MM.1S (cell line): ENCODE measurements around the gene GAB2.

Experiments
- DNase-seq: peaks from one replicate; pipeline ENCODE4 v3.0.0-alpha.2; 2015
- H2AFZ ChIP-seq: fragments of 300-600 bp; sonication (generic); 2 replicates; pipeline ENCODE4 v1.6.0; 2016; ENCODE audit warnings: antibody characterized with exemption, low read length
- H3F3A ChIP-seq: fragments of 300-600 bp; sonication (generic); 2 replicates; pipeline ENCODE4 v1.6.1; 2016; ENCODE audit warnings: mild to moderate bottlenecking, antibody characterized with exemption, low read length, moderate library complexity, mixed read lengths; ENCODE audit not compliant: insufficient read depth
- H3K27ac ChIP-seq: fragments of 300-600 bp; sonication (generic); 2 replicates; pipeline ENCODE4 v1.5.1; 2016; ENCODE audit warnings: mild to moderate bottlenecking, low read length
- H3K27me3 ChIP-seq: fragments of 300-600 bp; sonication (generic); replicated peaks from 2 replicates; pipeline ENCODE4 v1.6.0; 2016; ENCODE audit warnings: low read length; ENCODE audit not compliant: insufficient read depth
- H3K36me3 ChIP-seq: fragments of 300-600 bp; sonication (generic); replicated peaks from 2 replicates; pipeline ENCODE4 v1.6.1; 2016; ENCODE audit warnings: mild to moderate bottlenecking, low read length, mixed read lengths; ENCODE audit not compliant: insufficient read depth
- H3K4me1 ChIP-seq: fragments of 300-600 bp; sonication (generic); 2 replicates; pipeline ENCODE4 v1.6.1; 2016; ENCODE audit warnings: low read length, mixed read lengths
- H3K4me2 ChIP-seq: fragments of 300-600 bp; sonication (generic); 2 replicates; pipeline ENCODE4 v1.6.0; 2016; ENCODE audit warnings: low read depth, low read length
- H3K4me3 ChIP-seq: fragments of 300-600 bp; sonication (generic); 2 replicates; pipeline ENCODE4 v1.5.1; 2016; ENCODE audit warnings: low read length, mixed read lengths
- H3K79me2 ChIP-seq: fragments of 300-600 bp; sonication (generic); 2 replicates; pipeline ENCODE4 v1.6.1; 2016; ENCODE audit warnings: mixed run types, low read length, mixed read lengths
- H3K9ac ChIP-seq: fragments of 300-600 bp; sonication (generic); 2 replicates; pipeline ENCODE4 v1.6.1; 2016; ENCODE audit warnings: low read length, mixed read lengths
- H3K9me2 ChIP-seq: fragments of 300-600 bp; sonication (generic); replicated peaks from 2 replicates; pipeline ENCODE4 v1.6.1; 2016; ENCODE audit warnings: mild to moderate bottlenecking, low read length, mixed read lengths; ENCODE audit not compliant: insufficient read depth
- H3K9me3 ChIP-seq: fragments of 300-600 bp; sonication (generic); replicated peaks from 2 replicates; pipeline ENCODE4 v1.6.1; 2016; ENCODE audit warnings: mild to moderate bottlenecking, low read length, mixed read lengths; ENCODE audit not compliant: insufficient read depth
- H4K20me1 ChIP-seq: fragments of 300-600 bp; sonication (generic); 2 replicates; pipeline ENCODE4 v1.6.1; 2016; ENCODE audit warnings: mild to moderate bottlenecking, low read length, moderate library complexity, mixed read lengths; ENCODE audit not compliant: insufficient read depth
- EZH2 ChIP-seq: fragments of 300-600 bp; sonication (generic); optimal IDR thresholded peaks from 2 replicates; pipeline ENCODE3; 2017; ENCODE audit warnings: low read depth, mild to moderate bottlenecking, antibody characterized with exemption, low read length, mixed read lengths
- EZH2phosphoT487 ChIP-seq: fragments of 300-600 bp; sonication (generic); IDR thresholded peaks from 2 replicates; pipeline ENCODE4 v1.6.1; 2018; ENCODE audit warnings: antibody characterized with exemption, low read length
- TF ChIP-seq, protein P1 (sequence below): fragments of 300-600 bp; sonication (generic); IDR thresholded peaks from 2 replicates; pipeline ENCODE4 v1.5.1; 2016; ENCODE audit warnings: antibody characterized with exemption, low read length, mixed read lengths

GAB2 gene

GRCh38 chr11:78332174-78332866 lies 85.3 kb downstream of the GAB2 start:
- H3K9me2 ChIP-seq: no peaks in the 10 kb centered on the region
- no peaks in the 10 kb centered on the region for H3K9me3 ChIP-seq
- no peaks in the 10 kb centered on the region for H4K20me1 ChIP-seq
- H3K36me3 ChIP-seq: no peaks in the 10 kb centered on the region
- H3K4me3 ChIP-seq: no peak overlapping the region
- H3K9ac ChIP-seq: no peak overlapping the region
- TF ChIP-seq EZH2: no peak
- TF ChIP-seq, protein P1, sequence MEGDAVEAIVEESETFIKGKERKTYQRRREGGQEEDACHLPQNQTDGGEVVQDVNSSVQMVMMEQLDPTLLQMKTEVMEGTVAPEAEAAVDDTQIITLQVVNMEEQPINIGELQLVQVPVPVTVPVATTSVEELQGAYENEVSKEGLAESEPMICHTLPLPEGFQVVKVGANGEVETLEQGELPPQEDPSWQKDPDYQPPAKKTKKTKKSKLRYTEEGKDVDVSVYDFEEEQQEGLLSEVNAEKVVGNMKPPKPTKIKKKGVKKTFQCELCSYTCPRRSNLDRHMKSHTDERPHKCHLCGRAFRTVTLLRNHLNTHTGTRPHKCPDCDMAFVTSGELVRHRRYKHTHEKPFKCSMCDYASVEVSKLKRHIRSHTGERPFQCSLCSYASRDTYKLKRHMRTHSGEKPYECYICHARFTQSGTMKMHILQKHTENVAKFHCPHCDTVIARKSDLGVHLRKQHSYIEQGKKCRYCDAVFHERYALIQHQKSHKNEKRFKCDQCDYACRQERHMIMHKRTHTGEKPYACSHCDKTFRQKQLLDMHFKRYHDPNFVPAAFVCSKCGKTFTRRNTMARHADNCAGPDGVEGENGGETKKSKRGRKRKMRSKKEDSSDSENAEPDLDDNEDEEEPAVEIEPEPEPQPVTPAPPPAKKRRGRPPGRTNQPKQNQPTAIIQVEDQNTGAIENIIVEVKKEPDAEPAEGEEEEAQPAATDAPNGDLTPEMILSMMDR: no peak
- TF ChIP-seq EZH2phosphoT487: no peak
- H3K27me3 ChIP-seq: no peaks in the 10 kb centered on the region
- no peak for DNase-seq
- H3K4me1 ChIP-seq: peaks cover 8% of the 10 kb centered on the region
- no peaks in the 10 kb centered on the region for H3F3A ChIP-seq
- no peak overlapping the region for H2AFZ ChIP-seq
- H3K79me2 ChIP-seq: no peaks in the 10 kb centered on the region
- no peak overlapping the region for H3K27ac ChIP-seq
- no peak overlapping the region for H3K4me2 ChIP-seq

DNA sequence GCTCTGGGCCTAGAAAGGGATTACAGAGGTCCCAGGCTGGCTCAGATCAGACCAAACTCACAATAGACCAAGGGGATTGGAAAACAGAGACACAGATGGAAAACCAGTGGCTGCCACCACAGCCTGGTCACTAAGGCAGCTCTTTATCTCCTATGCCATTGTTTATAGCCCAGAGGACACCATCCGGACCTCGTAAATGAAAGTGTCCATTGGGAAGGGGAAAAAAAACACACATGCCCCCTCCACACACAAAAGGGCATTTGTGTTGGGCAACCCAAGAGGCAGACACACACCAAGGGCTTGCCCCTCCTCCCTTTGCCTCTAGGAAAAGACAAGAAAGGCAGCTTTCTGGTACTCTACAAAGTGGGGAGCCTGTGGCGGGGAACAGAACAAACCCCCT lies 85.9 kb downstream of the GAB2 start:
- Histone ChIP-seq H3K36me3 (no peaks in the 10 kb centered on the region), H3K9me3 (no peaks in the 10 kb centered on the region), H4K20me1 (no peaks in the 10 kb centered on the region), H3K27ac (no peak overlapping the region), H3K9ac (no peak overlapping the region), H3K4me2 (no peak overlapping the region), H3F3A (no peaks in the 10 kb centered on the region), H3K9me2 (no peaks in the 10 kb centered on the region), H3K27me3 (no peaks in the 10 kb centered on the region), H3K4me1 (peaks cover 8% of the 10 kb centered on the region), H2AFZ (no peak overlapping the region), H3K79me2 (no peaks in the 10 kb centered on the region), H3K4me3 (no peak overlapping the region)
- DNase-seq: no peak
- no peak for TF ChIP-seq EZH2
- TF ChIP-seq, protein P1: no peak
- no peak for TF ChIP-seq EZH2phosphoT487

DNA sequence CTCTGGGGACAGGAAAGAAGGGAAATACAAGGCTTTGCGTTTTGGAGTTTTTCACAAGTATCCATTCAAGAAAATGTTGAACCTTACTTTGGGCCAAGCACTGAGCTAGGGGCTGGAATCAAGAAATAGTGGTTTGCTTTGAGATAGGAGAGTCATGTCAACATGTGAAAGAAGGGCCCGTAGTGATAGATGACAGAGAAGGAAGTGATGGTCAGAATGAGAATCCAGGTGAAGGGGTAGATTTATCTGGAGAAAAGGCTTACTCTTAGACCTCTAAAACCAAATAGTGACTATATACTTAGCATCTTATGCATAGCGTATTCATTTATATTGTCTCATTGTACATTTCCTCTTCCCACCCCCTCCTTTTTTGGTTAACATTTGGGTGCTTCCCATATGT lies 87.3 kb downstream of the GAB2 start:
- H2AFZ ChIP-seq: no peak overlapping the region
- no peaks in the 10 kb centered on the region for H3K9me2 ChIP-seq
- no peaks in the 10 kb centered on the region for H3K27me3 ChIP-seq
- H3K4me2 ChIP-seq: no peak overlapping the region
- no peaks in the 10 kb centered on the region for H4K20me1 ChIP-seq
- no peak for DNase-seq
- no peak overlapping the region for H3K9ac ChIP-seq
- no peaks in the 10 kb centered on the region for H3K9me3 ChIP-seq
- TF ChIP-seq EZH2: no peak
- TF ChIP-seq, protein P1: no peak
- TF ChIP-seq EZH2phosphoT487: no peak
- no peak overlapping the region for H3K27ac ChIP-seq
- H3K4me1 ChIP-seq: peaks cover 8% of the 10 kb centered on the region
- H3K36me3 ChIP-seq: no peaks in the 10 kb centered on the region
- H3K4me3 ChIP-seq: no peak overlapping the region
- no peaks in the 10 kb centered on the region for H3K79me2 ChIP-seq
- H3F3A ChIP-seq: no peaks in the 10 kb centered on the region
